Upper lobe of left lung (tissue), 4 donors: Measurements from ENCODE around the gene SPATS2.

ENCODE experiments used
- CTCF ChIP-seq, 6 experiments: fragments of 450-650 bp in 4 of 6; fragments of 200-600 bp in 2 of 6; sonication (generic) in 2 of 6; IDR thresholded peaks; one replicate each; pipeline ENCODE4 v1.5.1; 2016 to 2019; ENCODE audit warnings: antibody characterized with exemption in 6 of 6
- EP300 ChIP-seq, 4 donors: sonication (generic); formaldehyde crosslinking; IDR thresholded peaks; one replicate each; pipeline ENCODE4 v1.5.1; 2017; ENCODE audit warnings: antibody characterized with exemption in 4 of 4, control low read depth in 2 of 4
- POLR2AphosphoS5 ChIP-seq, 2 donors: sonication (generic); formaldehyde crosslinking; IDR thresholded peaks; one replicate each; pipeline ENCODE4 v1.5.1; 2017; ENCODE audit warnings: antibody characterized with exemption in 2 of 2

- no peak for TF ChIP-seq EP300 (IDR thresholded peaks at IDR 0.05)
- TF ChIP-seq CTCF (IDR thresholded peaks at IDR 0.05): no peak
- no peak for TF ChIP-seq POLR2AphosphoS5 (IDR thresholded peaks at IDR 0.05)
These were observed 189.3 kb downstream of the SPATS2 start for GRCh38 chr12:49556391-49557186.
